CD14-positive monocyte (primary cell): ENCODE data around the gene ZNF544. TPM values are rescaled to one million over a fixed set of nuclear protein-coding genes. Genes with fewer than 3 reads are reported as not detected.

Source experiments
- DNase-seq, 3 donors: peaks; one replicate each; pipeline ENCODE4 v3.0.0-alpha.2; 2011 to 2022
- H2AFZ ChIP-seq: 2 replicates; pipeline ENCODE4 v1.6.0; 2012; ENCODE audit warnings: mild to moderate bottlenecking, low read depth, low read length, inconsistent platforms; ENCODE audit not compliant: insufficient read depth, poor library complexity, severe bottlenecking
- H3K27ac ChIP-seq, 2 donors: 1 replicate in 1 of 2; 2 replicates in 1 of 2; pipeline ENCODE4 v1.5.1; 2012 to 2013; ENCODE audit warnings: low read length in 2 of 2, control low read depth in 1 of 2, inconsistent platforms in 1 of 2, low read depth in 1 of 2, mild to moderate bottlenecking in 1 of 2
- H3K27me3 ChIP-seq, 2 donors: one replicate each; pipeline versions ENCODE4 v1.6.0 to v1.6.1; 2011 to 2013; ENCODE audit warnings: low read length in 2 of 2; ENCODE audit not compliant: control insufficient read depth in 2 of 2, insufficient read depth in 2 of 2
- H3K36me3 ChIP-seq, 2 donors: replicated peaks in 1 of 2; 1 replicate in 1 of 2; 2 replicates in 1 of 2; pipeline versions ENCODE4 v1.5.1 to v1.6.1; 2012 to 2013; ENCODE audit warnings: low read length in 2 of 2, control low read depth in 1 of 2, inconsistent platforms in 1 of 2, mild to moderate bottlenecking in 1 of 2; ENCODE audit not compliant: insufficient read depth in 2 of 2, control insufficient read depth in 1 of 2
- H3K4me1 ChIP-seq, 2 donors: 1 replicate in 1 of 2; 2 replicates in 1 of 2; pipeline versions ENCODE4 v1.5.1 to v1.6.1; 2012 to 2013; ENCODE audit warnings: low read length in 2 of 2, control low read depth in 1 of 2, inconsistent platforms in 1 of 2, mild to moderate bottlenecking in 1 of 2, moderate library complexity in 1 of 2; ENCODE audit not compliant: insufficient read depth in 2 of 2, control insufficient read depth in 1 of 2
- H3K4me2 ChIP-seq: replicated peaks from 2 replicates; pipeline ENCODE3; 2012; ENCODE audit warnings: low read length, moderate library complexity, mild to moderate bottlenecking; ENCODE audit not compliant: poor library complexity, severe bottlenecking; ENCODE audit errors: extremely low read depth
- H3K4me3 ChIP-seq, 3 experiments: fragments of 200-600 bp in 1 of 3; sonication (generic) in 1 of 3; replicated peaks in 1 of 3; 1 replicate in 2 of 3; 2 replicates in 1 of 3; pipeline ENCODE4 v1.5.1; 2011 to 2013; ENCODE audit warnings: low read length in 3 of 3, mild to moderate bottlenecking in 3 of 3, control low read depth in 2 of 3, low read depth in 2 of 3, inconsistent platforms in 1 of 3, moderate library complexity in 1 of 3
- H3K79me2 ChIP-seq: 2 replicates; pipeline ENCODE4 v1.6.0; 2012; ENCODE audit warnings: mild to moderate bottlenecking, control low read depth, inconsistent platforms, low read length, moderate library complexity; ENCODE audit not compliant: insufficient read depth
- H3K9ac ChIP-seq: 2 replicates; pipeline ENCODE4 v1.6.0; 2017; ENCODE audit warnings: low read length, mild to moderate bottlenecking; ENCODE audit not compliant: insufficient read depth, poor library complexity, severe bottlenecking
- H3K9me3 ChIP-seq, 2 donors: replicated peaks in 1 of 2; 1 replicate in 1 of 2; 2 replicates in 1 of 2; pipeline versions ENCODE4 v1.5.1 to v1.6.1; 2012 to 2013; ENCODE audit warnings: low read length in 2 of 2, control low read depth in 1 of 2; ENCODE audit not compliant: control insufficient read depth in 1 of 2, insufficient read depth in 1 of 2
- H4K20me1 ChIP-seq: 2 replicates; pipeline ENCODE4 v1.6.0; 2012; ENCODE audit warnings: mild to moderate bottlenecking, low read length, control low read depth, moderate library complexity; ENCODE audit not compliant: insufficient read depth
- H3K27ac Mint-ChIP-seq, 7 donors: one replicate each; pipeline ENCODE4 v1.8.0; 2020; ENCODE audit warnings: mild to moderate bottlenecking in 7 of 7, mixed read lengths in 7 of 7, moderate library complexity in 6 of 7, inconsistent platforms in 2 of 7
- H3K27me3 Mint-ChIP-seq, 3 donors: one replicate each; pipeline ENCODE4 v1.8.0; 2021 to 2022; ENCODE audit warnings: low read depth in 3 of 3, mild to moderate bottlenecking in 3 of 3, mixed read lengths in 3 of 3, moderate library complexity in 3 of 3, inconsistent platforms in 1 of 3
- H3K36me3 Mint-ChIP-seq, 2 donors: one replicate each; pipeline ENCODE4 v1.8.0; 2020; ENCODE audit warnings: mixed read lengths in 2 of 2, inconsistent platforms in 1 of 2, mild to moderate bottlenecking in 1 of 2
- H3K4me1 Mint-ChIP-seq: one replicate; pipeline ENCODE4 v1.8.0; 2020; ENCODE audit warnings: mild to moderate bottlenecking, mixed read lengths
- H3K4me3 Mint-ChIP-seq, 2 donors: one replicate each; pipeline ENCODE4 v1.8.0; 2020; ENCODE audit warnings: mild to moderate bottlenecking in 2 of 2, mixed read lengths in 2 of 2, moderate library complexity in 1 of 2
- H3K9me3 Mint-ChIP-seq, 7 donors: one replicate each; pipeline ENCODE4 v1.8.0; 2020 to 2022; ENCODE audit warnings: mixed read lengths in 7 of 7, mild to moderate bottlenecking in 6 of 7, moderate library complexity in 6 of 7, inconsistent platforms in 2 of 7
- CTCF ChIP-seq: fragments of 200-600 bp; IDR thresholded peaks from one replicate; pipeline ENCODE4 v1.8.0; 2022; ENCODE audit warnings: antibody characterized with exemption, mild to moderate bottlenecking
- WGBS: methylation state at CpG from one replicate; pipeline ENCODE4 v1.1.5; 2013; ENCODE audit warnings: missing lambda C conversion rate; ENCODE audit not compliant: insufficient coverage; 5-methylcytosine and 5-hydroxymethylcytosine counted together
- intact Hi-C, 2 donors: fragments of 100-400 bp; cut with micrococcal nuclease; formaldehyde crosslinking; loops; one replicate each; pipeline versions ENCODE4 v1.15.0 to v1.15.1; 2023
- polyA plus RNA-seq, 3 donors: library from polyadenylated mRNA; depleted of rRNA in 1 of 3; unstranded in 2 of 3; stranded (reverse) in 1 of 3; fragments of 300-500 nt in 2 of 3; fragments of >200 nt in 1 of 3; fragmentation: Illumina TruSeq in 2 of 3; gene quantifications; 1 replicate in 2 of 3; 2 replicates in 1 of 3; pipeline ENCODE4 v1.2.3, GENCODE V29; 2012 to 2021

The ZNF544 gene
- polyA plus RNA-seq, 3 donors, result 1.5 to 7.9 (median 2.2) TPM

GRCh38 chr19:58279042-58279924 is 50.6 kb downstream of the ZNF544 start:
- Histone ChIP-seq H3K9me3 (peaks cover 41 to 67% of the 10 kb centered on the region in 2 donors), H3K27ac (peak overlapping the region; percentile 75 to 87), H4K20me1 (no peaks in the 10 kb centered on the region), H3K9ac (peak overlapping the region; percentile 86), H3K27me3 (no peaks in the 10 kb centered on the region), H3K4me2 (peak overlapping the region; percentile 96), H3K4me3 (peak overlapping the region; percentile 67 to 91 (median 89)), H3K4me1 (peaks cover 15 to 25% of the 10 kb centered on the region in 2 donors), H3K36me3 (no peaks in the 10 kb centered on the region), H2AFZ (peak overlapping the region; percentile 100), H3K79me2 (peaks cover 16% of the 10 kb centered on the region)
- no peak for TF ChIP-seq CTCF
- Mint-ChIP-seq H3K27me3 (peaks cover 0 to 2% (median 0%) of the 10 kb centered on the region in 3 donors), H3K27ac (peak overlapping the region; percentile 86 to 95 (median 93)), H3K9me3 (peaks cover 39 to 87% (median 71%) of the 10 kb centered on the region in 7 donors), H3K36me3 (peaks cover 34 to 36% of the 10 kb centered on the region in 2 donors), H3K4me3 (peak overlapping the region; percentile 92 to 95), H3K4me1 (peaks cover 20% of the 10 kb centered on the region)
- peak in 2 of 3 donors; percentile 7 to 15 for DNase-seq
- WGBS, result 3% methylated on average over 57 of the region's 60 CpGs
- intact Hi-C loops, result loop anchor here in 1 of 2 donors (5.0 kb wide), 1 partner anchor 97 kb away; the partner anchor contains the start of gene ZNF274

GRCh38 chr19:58279925-58280316 is 51.2 kb downstream of the ZNF544 start:
- H3K4me1 Mint-ChIP-seq, result peaks cover 20% of the 10 kb centered on the region
- Histone ChIP-seq H3K9ac (no peak overlapping the region), H3K27ac (no peak overlapping the region), H3K79me2 (peaks cover 16% of the 10 kb centered on the region), H3K9me3 (peaks cover 41 to 71% of the 10 kb centered on the region in 2 donors), H3K4me1 (peaks cover 15 to 25% of the 10 kb centered on the region in 2 donors), H2AFZ (peak overlapping the region; percentile 100), H3K4me3 (peak overlapping the region in 2 of 3 experiments; percentile 89 to 91), H4K20me1 (no peaks in the 10 kb centered on the region), H3K27me3 (no peaks in the 10 kb centered on the region), H3K4me2 (peak overlapping the region; percentile 96), H3K36me3 (peaks cover 0 to 4% of the 10 kb centered on the region in 2 donors)
- H3K27me3 Mint-ChIP-seq, result peaks cover 0 to 2% (median 0%) of the 10 kb centered on the region in 3 donors
- H3K9me3 Mint-ChIP-seq, result peaks cover 38 to 86% (median 71%) of the 10 kb centered on the region in 7 donors
- intact Hi-C loops, result loop anchor here (5.0 kb wide), 1 partner anchor 98 kb away; the partner anchor contains the start of gene ZNF274 (in 2 of the 2)
- peak overlapping the region in 1 of 7 donors; percentile 95 for H3K27ac Mint-ChIP-seq
- no peak for TF ChIP-seq CTCF
- H3K36me3 Mint-ChIP-seq, result peaks cover 30 to 33% of the 10 kb centered on the region in 2 donors
- 89% methylated on average over 3 of the region's 4 CpGs for WGBS
- peak overlapping the region; percentile 92 to 95 for H3K4me3 Mint-ChIP-seq
- no peak for DNase-seq
